HL-60/S4 treated with retinoic acid at 250 ng/mL for 4 days and 3 days (cell line): ENCODE measurements around the gene KLHL26.
"Not testable (repeated sequence)": the region's sequence is repeated elsewhere in the genome, so short reads cannot be mapped to it uniquely, and the experiment has no call there.

Experiments
- in situ Hi-C: fragments of 300-500 bp; cut with MboI; formaldehyde crosslinking; loops from 2 replicates; pipeline ENCODE4 v1.7.0; 2022; ENCODE audit warnings: low sequenced_read_pairs

The KLHL26 gene, protein sequence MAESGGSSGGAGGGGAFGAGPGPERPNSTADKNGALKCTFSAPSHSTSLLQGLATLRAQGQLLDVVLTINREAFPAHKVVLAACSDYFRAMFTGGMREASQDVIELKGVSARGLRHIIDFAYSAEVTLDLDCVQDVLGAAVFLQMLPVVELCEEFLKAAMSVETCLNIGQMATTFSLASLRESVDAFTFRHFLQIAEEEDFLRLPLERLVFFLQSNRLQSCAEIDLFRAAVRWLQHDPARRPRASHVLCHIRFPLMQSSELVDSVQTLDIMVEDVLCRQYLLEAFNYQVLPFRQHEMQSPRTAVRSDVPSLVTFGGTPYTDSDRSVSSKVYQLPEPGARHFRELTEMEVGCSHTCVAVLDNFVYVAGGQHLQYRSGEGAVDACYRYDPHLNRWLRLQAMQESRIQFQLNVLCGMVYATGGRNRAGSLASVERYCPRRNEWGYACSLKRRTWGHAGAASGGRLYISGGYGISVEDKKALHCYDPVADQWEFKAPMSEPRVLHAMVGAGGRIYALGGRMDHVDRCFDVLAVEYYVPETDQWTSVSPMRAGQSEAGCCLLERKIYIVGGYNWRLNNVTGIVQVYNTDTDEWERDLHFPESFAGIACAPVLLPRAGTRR

DNA sequence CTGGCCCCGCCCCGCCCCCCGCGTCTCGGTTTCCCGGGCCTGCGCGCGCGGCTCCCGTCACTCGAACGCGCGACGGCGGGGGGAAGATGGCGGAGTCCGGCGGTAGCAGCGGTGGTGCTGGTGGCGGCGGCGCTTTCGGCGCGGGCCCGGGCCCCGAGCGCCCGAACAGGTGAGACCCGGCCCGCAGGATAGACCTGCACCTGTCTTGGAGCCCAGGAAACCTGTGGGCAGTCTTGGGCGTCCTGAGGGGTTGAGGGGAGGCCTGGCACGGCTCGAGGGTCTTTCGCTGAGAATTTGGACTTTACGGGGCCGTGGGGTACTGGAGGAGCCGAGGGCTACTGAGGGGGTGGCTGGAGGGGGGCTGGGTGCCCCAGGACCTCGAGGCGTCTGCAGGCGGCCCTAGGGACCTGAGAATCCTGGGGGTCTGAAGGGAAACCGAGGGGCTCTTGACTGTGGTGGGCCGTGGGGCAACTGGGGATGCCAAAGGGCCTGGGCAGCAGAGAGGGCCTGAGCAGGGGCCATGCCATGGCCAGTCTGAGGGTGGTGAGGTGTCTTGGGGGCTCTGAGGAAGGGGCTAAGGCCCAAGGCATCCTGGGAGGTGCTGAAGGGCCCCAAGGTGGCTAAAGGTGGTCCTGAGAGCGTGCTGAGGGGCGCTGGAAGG is at the start of gene KLHL26:
Gene KLHL26 (plus strand): TSS at position 60 of the 661 bp plus-strand sequence. CDS start 27 bp downstream, at position 87.
- in situ Hi-C loops: no loop called here

DNA sequence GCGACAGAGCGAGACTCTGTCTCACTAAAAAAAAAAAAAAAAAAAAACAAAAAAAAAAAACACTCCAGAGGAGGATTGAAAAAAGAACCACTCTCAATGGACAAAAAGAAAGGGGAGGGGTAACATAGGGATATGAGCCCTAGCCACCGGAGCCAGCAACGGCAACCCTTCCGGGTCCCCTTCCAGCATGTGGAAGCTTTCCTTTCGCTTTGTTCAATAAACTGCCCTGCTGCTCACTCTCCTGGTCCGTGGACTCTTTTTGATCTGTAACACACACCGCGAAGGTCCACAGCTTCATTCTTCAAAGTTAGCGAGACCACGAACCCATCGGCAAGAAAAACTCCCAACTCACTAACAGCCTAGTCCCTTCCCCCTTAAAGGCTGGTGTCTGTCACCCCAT is 49.3 kb upstream of the KLHL26 start:
- in situ Hi-C loops: no loop called here

DNA sequence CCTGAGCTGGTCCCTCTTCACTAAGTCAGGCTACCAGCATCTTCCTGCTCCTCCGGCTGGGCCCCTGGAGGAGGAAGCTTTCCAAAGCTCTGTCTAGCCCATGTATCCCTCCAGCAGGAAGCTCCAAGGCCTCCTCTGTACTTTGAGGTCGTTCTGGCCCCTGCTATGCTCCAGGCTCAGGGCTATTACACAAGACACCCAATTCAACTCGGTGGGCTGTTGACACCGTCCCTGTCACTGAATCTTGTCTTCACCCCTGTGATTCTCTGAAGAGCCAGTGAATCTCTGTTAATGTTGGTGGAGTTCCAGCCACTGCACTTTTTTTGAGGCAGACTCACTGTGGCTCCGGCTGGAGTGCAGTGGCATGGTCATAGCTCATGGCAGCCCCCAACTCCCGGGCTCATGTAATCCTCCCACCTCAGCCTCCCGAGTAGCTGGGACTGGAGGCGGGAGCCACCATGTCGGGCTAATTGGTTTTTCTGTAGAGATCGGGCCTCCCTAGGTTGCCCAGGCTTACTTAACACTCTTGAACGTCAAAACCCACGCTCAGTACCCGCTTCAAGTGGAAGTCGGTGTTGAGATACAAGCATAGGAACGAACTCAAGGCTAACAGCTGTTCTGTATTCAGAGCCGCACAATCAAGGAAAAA is 48.7 kb upstream of the KLHL26 start:
- in situ Hi-C loops: no loop called here

DNA sequence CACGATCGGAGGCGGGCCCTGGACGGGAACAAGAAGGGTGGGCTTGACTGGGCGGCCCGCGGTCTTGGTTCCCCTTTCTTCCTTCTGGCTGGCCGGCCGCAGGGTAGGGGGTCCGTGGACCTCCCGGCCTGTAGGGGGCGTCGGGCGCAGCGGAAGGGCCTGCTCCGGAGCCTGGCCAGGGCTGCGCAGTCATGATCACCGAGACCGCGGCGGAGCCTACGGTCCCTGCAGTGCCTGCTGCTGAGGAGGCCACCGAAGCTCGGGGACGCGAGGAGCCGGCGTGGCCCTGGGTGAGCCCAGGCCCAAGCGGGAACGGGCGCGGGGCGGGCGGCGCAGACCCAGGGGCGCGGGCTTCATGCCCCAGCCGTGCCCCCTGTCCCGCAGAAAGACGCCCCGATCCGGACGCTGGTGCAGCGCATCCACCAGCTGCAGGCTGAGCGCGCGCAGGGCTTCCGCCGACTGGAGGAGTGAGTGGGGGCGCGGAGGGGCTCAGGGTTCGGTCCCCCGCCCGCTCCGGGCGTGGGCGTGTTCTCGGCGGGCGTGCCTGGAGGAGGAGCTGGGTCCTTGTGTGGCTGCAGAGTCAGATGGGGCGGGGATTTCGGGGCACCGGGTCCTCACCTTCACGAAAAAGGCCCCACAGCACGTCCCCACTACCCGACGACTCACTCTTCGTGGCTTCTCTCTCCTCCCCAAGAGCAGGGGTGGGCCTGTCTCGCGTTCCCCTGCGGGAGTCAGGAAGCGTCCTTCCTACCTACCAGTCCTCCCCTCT is 48.0 kb upstream of the KLHL26 start, which contains the start of gene REX1BD:
Gene REX1BD (plus strand): TSS at position 188 of the 769 bp plus-strand sequence. CDS start 4 bp downstream, at position 192.
- in situ Hi-C loops: no loop called here

DNA sequence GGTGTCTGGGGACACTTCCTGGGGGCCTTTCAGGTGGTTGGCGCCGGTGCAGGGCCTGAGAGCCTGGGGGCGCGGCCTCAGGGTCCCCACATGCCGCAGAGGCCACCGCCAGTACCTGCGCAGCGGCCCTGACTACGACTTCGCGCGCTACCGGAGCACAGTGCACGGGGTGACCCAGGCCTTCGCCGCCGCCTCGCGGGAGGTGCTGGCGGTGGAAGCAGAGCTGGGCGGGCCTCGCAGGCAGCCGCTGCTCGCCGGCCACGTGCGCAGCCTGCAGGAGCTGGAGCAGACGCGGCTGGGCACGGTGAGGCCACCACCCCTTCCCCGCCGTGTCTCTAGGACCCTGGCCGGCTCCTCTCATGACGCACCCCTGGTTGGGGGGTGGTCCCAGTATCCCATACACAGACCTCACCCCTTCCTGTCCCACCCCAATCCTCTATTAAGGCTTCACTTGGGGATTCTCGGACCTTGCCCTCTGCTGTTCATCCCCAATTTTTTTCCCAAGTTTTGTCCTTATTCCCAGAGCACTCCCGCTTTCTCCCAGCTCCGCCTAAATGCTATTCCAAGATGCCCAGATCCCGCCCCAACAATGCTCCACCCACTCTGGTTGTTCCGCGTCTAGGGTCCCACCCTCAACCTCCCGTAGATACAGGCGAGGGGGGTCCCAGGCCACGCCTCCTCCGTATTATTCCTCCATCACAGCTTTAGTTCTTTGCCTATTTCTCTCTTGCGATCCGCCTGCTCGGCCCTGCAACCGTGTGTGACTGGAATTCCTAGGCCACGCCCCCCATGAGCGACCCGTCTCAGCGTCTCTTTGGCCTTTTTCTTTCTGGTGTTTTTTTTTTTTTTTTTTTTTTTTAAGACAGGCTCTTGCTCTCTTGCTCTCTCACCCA is 47.2 kb upstream of the KLHL26 start:
- in situ Hi-C loops: no loop called here

DNA sequence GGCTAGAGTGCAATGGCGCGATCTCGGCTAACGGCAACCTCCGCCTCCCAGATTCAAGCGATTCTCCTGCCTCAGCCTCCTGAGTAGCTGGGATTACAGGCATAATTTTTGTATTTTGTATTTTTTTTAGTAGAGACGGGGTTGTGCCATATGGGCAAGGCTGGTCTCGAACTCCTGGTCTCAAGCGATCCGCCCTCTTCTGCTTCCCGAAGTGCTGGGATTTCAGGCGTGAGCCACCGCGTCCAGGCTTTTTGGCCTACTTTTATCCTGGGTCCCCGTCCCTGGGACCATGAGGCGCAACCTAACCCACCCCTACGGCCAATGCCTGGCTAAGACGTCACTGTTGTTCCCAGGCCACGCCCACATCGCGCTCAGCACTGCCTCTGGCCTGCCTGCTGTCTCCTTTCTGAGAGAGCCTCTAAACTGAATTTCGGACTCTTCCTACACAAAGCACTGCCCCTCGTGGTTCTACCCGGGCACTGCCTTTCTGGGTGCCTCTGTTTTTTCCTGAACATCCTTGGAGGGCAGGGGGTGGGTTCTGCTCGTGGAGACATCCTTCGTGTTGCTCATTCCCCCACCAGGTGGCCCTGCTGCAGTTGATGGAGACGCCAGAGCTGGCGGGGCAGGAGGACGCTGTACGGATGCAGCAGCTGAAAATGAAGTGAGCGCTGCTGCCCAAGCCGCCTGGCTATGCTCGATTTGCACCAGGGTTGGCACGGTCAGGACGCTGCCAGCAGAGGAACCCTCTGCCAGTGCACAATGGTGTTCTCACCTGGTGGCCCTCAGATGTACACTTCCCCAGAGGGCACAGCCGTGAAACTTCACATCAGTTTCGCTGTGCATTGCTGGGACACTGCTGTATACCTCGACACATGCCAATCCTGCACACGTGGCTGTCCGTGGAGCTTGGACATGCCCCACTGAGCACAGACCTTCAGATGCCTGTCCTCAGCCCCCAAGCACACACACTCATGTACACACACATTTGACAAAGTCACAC is 46.3 kb upstream of the KLHL26 start:
- in situ Hi-C loops: no loop called here

DNA sequence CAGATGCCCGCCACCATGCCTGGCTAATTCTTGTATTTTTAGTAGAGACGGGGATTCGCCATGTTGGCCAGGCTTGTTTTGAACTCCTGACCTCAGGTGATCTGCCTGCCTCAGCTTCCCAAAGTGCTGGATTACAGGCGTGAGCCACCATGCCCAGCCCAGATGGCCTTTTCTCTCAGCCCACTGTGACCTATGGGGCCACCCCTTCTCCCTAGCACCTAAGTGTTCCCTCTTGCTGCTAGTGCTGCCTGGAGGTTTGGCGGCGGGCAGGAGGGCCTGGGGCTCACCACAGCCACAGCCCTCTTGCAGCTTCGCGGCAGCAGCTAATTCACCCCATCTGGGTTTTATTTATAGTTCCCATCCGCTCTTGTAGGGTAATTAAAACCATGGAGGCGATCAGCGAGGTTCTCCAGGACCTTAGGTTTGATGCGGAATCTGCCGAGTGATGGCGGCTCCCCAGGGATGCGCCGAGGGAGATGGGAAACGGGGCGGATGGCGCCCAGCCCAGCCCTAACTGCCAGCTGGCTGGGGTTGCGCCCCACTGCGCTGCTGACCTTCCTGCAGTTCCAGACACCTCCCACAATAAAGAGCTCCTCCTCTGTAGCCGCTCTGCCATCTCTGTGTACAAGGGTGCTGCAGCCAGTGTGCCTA is 45.0 kb upstream of the KLHL26 start:
- in situ Hi-C loops: no loop called here

DNA sequence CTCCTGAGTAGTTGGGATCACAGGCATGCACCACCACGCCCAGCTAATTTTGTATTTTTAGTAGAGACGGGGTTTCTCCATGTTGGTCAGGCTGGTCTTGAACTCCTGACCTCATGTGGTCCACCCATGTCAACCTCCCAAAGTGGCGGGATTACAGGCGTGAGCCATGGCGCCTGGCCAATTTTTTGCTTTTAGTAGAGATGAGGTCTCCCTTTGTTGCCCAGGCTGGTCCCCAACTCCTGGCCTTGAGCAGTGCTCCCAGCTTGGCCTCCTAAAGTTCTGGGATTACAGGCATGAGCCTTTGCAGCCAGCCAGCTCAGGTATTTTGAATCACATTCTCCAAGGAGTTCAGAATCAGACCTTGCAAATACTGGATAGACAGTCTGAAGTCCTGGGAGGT is 44.1 kb upstream of the KLHL26 start:
- in situ Hi-C loops: not testable (repeated sequence)

DNA sequence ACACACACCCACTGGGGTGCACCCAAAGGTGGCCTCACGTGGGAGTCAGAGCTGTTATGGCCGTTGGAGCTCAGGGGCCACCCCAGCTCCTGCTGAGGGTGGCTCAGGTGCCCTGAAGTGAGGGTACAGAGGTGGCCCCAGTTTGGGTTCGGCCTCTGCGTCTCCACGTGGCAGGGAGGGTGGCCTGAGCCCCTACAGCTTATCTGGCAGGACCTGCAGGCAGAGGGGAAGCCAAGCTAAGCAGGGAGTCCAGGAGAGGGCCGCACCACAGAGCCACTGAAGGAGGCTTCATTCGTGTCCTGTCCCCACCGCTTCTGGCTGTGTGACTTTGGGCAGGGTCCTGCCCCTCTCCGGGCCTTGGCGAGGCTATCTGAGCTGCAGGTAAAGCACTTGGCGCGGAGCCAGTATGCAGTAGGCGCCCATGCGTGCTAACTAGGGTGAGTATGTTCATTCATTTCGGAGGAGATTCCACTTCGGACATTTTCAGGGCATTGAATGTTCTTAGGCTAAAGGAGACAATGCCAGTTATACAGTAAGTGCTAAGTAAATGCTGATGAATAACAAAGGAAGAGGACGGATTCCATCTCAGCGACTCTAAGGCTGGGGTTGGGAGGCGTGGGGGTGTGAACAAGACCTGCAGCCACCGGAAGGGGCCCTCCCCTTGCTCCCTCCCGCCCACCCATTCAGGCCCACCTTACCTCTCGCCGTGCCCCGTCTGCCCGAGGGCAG is 43.3 kb upstream of the KLHL26 start:
- in situ Hi-C loops: no loop called here

DNA sequence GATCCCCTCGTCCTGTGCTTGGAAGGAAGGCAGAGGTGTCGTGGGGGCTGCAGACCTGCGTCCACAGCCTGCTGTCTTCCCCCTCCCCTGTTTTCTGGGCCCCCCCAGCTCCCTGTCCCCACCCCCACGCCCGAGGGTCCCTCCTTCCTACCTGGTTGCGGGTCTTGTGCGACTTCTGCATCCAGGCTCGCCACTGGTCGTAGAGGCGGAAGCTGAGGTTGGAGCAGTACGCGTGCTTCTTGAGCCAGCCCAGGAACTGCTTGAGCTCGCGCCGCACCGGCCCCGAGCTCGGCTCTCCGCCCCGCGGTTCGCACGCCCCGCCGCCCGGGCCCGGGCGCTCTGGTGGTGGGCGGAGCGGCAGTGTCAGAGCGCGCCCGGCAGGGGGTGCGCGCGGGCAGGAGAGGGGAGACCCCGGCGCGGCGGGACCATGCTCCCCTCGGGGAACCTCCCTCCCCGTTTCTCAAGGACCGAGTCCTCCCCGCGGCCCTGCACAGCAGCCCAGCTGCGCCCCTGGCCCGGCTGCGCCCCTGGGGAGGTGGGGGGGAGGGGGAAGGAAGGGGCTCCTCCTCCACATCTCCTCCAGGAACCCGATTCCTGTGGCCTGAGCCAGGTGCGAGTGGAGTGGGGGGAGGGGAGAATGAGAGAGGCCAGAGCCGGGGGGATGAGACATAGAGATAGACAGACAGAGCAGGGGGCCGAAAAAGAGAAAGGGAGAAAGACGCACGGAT is 42.6 kb upstream of the KLHL26 start:
- in situ Hi-C loops: no loop called here

DNA sequence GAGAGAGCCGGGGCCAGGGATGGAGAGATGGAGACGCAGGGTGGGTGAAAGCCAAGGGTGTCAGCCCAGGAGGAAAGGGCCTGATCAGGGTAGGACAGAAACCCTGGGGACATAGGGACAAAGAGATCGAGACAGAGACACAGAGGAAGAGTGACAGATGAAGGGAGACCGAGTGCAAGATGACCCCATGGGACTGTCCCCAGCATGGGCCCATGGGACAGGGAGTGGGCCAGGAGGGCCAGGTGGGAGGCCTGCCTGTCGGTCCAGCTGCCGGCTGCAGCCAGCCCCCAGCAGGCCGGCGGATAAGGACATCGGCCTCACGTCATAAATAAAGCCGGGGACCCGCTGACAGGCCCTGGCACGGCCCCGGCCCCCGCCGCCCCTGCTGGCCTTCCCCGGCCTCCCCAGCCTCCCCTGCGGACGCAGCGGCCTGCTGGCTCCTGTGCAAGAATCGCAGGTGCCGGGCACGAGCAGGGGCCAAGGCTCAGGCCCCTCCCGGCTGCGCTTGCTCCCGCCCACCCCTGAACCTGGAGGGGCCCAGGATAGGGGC is 41.9 kb upstream of the KLHL26 start:
- in situ Hi-C loops: no loop called here

DNA sequence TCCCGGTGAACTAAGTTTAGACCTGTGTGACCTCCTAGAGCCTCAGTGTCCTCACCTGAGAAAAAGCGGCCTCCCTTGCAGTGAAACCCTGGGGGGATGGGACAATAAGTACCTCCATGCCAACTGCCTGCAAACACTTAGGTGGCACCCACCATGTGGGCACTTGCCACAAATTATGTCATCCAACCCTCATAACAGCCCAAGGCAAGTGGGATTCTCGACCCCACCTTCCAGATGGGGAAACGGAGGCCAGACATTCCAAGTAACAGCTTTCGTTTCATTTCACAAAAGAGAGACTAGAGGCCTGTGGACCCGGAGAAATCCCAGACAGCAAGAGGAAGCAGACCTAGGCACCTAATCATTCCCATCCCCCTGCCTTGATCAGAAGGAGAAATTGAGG is 41.4 kb upstream of the KLHL26 start:
- in situ Hi-C loops: no loop called here

DNA sequence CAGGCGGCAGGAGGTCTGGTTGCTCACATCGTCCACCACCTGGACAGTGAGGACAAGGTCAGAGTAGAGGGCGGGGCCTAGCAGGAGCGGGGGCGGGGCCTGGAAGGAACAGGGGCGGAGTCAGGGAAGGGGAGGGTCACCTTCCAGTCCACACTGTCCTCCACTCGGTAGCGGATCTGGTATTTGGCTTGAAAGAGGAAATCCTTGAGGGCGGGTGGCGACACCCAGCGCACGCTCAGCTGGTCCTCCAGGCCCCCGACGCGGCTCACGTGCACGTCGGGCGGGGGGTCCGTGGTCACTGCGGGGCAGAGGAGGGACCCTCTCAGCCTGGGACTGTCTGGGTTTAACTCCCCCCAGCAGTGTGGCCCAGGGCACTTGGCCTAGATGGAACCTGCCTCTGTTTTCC is 40.1 kb upstream of the KLHL26 start:
- in situ Hi-C loops: no loop called here

DNA sequence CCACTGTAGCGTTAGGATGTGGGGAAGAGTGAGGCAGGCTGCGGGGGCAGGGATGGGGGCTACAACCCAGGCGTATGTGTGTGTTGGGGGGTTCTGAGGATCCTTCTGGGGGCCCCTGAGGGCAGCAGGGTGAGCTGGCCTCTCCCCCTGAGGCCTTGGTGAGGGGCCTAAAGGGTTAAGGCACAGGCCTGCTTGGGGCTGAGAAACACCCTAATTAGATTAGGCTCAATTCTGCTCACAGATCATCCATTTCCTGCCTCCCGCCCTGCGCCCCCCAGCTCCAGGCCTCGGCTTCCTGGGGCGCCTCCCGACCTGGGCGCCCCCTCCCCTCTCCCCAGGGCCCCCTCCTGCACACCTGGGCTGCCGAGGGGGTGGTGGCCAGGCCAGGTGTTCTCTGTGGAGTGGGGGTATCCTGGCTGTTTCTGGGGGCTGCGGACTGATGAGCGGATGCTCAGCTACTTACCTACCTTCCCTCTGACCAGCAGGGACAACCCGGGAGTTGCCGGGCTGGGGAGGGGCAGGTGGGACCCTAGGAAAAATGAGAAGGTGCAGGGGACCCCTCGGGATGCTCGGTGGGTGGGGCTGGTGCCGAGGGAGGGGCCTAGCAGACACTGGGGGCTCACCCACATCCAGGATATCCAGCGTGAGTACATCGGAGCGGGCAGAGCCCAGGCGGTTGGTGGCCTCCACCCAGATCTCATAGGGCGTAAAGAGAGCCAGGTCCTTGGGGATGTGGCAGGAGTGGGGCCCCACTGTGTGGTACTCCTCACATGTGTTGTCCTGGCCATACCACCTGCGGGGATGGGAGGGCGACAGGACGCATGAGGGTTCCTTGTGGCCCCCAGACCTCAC is 38.8 kb upstream of the KLHL26 start:
- in situ Hi-C loops: no loop called here

DNA sequence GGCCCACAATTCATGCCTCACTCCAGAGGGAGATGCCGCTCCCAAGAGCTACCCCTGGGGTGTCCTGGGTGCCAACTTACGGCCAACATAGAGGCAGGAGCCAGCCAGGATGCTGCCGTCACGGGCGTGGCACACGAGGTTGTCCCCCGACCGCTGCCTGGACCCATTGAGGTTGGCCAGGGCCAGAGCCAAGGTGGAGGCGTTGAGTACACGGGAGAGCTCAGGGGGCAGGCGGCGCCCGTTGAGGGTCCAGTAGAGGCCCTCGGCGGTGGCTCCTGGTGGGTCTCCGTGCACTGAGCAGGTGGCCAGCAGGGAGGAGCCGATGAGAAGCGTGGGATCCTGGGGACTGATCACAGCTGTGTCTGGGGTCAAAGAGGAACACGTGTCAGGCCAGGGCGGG is 37.3 kb upstream of the KLHL26 start:
- in situ Hi-C loops: no loop called here
